T-helper 2 cell treated with Interferon-gamma antibody and Interleukin-4, amounts not matched to agents 100 ng/mL and 5 ng/mL, for 36 hours (primary cell): ENCODE results near the gene CMYA5. TPM values are rescaled to one million over a fixed set of nuclear protein-coding genes. Genes with fewer than 3 reads are reported as not detected.
"Not testable (repeated sequence)": the region's sequence is repeated elsewhere in the genome, so short reads cannot be mapped to it uniquely, and the experiment has no call there.

ENCODE experiments used
- intact Hi-C: fragments of 100-400 bp; cut with micrococcal nuclease; formaldehyde crosslinking; loops from one replicate; pipeline ENCODE4 v1.15.1; 2023
- total RNA-seq: library from RNA; stranded (reverse); gene quantifications from 2 replicates; pipeline ENCODE4 v1.2.3, GENCODE V29; 2022

Gene CMYA5
- total RNA-seq = 0.14 and 0.30 TPM in 2 replicates

GRCh38 chr5:79689541-79690466 lies at the start of gene CMYA5:
TSS of gene CMYA5 (plus strand) at chr5:79689836. CDS start at chr5:79689908, 72 bp downstream.
- intact Hi-C loops = no loop called here

- intact Hi-C loops = no loop called here
Observed at GRCh38 chr5:79640571-79641055, 49.0 kb upstream of the CMYA5 start.

- intact Hi-C loops = no loop called here
Observed at GRCh38 chr5:79641414-79641813, 48.2 kb upstream of the CMYA5 start.

- intact Hi-C loops = no loop called here
Observed at GRCh38 chr5:79642210-79642609, 47.4 kb upstream of the CMYA5 start.

GRCh38 chr5:79653843-79654242 lies 35.8 kb upstream of the CMYA5 start:
- intact Hi-C loops = no loop called here

GRCh38 chr5:79663212-79663611 lies 26.4 kb upstream of the CMYA5 start:
- intact Hi-C loops = no loop called here

GRCh38 chr5:79666758-79667157 lies 22.9 kb upstream of the CMYA5 start:
- intact Hi-C loops = no loop called here

DNA sequence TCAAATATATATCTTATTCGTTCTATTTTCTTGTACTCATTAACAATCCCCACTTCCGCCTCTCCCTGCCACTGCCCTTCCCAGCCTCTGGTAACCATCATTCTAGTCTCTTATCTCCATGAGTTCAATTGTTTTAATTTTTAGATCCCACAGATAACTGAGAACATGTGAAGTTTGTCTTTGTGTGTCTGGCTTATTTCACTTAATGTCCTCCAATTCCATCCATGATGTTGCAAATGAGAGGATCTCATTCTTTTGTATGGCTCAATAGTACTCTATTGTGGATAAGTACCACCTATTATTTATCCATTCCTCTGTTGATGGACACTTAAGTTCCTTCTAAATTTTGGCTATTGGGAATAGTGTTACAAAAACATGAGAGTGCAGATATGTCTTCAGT lies 17.2 kb upstream of the CMYA5 start:
- intact Hi-C loops = no loop called here

GRCh38 chr5:79676354-79676753 lies 13.3 kb upstream of the CMYA5 start:
- intact Hi-C loops = not testable (repeated sequence)

GRCh38 chr5:79682102-79682501 lies 7.5 kb upstream of the CMYA5 start:
- intact Hi-C loops = not testable (repeated sequence)

- intact Hi-C loops = no loop called here
Observed at GRCh38 chr5:79684782-79685181, 4.9 kb upstream of the CMYA5 start.

DNA sequence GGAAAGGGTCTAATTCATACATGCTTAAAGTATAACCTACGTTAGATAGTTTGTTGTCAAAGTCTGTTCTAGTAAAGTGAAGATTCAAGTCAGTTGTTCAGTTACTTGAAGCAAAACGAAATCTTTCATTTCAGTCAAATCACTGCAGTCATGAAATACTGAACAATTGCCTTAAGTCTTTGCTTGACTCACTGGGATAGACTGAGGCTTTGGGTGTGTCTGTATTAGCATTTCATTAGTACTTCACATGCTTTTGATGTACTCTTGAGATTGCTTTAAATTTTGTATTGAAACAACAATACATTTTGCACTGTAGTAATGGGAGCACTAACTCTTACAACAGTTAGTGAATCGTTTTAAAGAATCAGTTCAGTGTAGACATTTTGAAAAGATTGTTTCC lies 4.0 kb upstream of the CMYA5 start:
- intact Hi-C loops = no loop called here

DNA sequence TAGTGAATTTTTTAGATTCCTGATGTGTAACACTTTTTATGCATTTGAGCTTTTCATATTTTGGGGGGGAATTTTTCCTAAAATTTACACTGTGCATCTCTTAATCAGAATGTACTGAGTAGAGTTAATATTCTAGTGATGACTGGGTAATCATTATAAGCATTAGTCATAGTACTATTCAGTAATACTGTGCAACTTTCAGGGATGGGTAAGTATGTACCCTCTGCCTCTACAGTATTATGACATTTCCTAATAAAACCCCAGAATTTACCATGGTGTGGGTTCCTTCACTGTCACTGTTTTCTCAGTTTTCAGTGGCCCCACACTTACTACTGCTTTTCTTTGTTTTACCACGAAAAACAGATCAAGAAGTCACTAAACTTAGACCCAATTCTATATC lies 2.8 kb upstream of the CMYA5 start:
- intact Hi-C loops = no loop called here

DNA sequence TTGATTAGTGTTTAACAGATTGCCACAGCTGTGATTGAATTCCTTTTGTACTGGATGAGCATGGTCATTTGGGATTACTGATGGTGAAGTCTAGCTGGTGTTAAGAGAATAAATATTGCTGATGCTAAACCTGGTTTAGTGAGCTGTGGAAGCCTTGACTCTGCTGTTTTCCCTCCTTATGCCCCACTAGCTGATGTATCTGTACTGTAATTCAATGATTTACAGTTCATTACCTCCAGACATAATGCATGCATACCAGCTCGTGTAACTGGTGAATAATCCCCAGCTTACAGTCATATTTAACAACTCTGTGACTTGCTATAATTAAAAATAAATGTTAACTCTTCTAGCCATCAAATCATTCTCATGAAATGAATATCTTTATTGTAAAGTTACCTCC lies 1.7 kb upstream of the CMYA5 start:
- intact Hi-C loops = no loop called here

- intact Hi-C loops = no loop called here
Observed at GRCh38 chr5:79691007-79691406, 1.4 kb downstream of the CMYA5 start.

- intact Hi-C loops = no loop called here
Observed at GRCh38 chr5:79692596-79692995, 3.0 kb downstream of the CMYA5 start.

DNA sequence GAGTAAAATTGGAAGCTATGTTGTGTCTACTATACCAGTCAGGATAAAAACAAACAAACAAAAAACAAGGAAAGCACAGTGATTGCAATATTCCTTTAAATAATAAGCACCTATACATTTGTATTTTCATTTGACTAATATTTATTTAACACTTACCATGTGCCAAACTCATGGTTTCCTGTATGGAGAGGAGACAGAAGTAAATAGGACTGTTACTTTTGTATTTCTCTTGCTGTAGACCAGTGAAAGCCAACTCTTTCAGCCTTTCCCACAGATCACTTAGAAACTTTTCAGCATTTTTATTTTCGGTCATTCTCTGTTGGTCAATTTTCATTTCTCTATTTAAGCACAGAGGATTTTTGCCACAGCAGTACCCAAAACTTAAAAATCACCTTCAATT lies 4.5 kb downstream of the CMYA5 start:
- intact Hi-C loops = no loop called here

GRCh38 chr5:79694652-79695051 lies 5.0 kb downstream of the CMYA5 start:
- intact Hi-C loops = no loop called here

DNA sequence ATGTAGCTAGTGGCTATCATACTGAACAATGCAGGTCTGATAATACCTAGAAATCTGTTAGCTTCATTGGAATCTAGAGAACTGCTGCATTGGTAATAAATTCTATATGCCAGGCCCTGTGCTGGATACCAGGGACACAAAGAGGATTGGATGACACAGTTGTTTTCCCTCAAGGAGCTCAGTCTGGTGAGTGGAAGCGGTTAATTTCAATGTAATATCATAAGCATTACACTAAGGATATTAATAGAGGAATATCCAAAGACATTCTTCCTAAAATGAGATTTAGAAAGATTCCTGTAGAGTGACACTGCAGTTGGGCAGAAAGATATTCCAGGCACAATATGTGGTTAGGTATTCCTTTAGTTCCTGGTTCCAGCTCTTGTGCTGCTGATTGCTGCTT lies 5.9 kb downstream of the CMYA5 start:
- intact Hi-C loops = no loop called here

DNA sequence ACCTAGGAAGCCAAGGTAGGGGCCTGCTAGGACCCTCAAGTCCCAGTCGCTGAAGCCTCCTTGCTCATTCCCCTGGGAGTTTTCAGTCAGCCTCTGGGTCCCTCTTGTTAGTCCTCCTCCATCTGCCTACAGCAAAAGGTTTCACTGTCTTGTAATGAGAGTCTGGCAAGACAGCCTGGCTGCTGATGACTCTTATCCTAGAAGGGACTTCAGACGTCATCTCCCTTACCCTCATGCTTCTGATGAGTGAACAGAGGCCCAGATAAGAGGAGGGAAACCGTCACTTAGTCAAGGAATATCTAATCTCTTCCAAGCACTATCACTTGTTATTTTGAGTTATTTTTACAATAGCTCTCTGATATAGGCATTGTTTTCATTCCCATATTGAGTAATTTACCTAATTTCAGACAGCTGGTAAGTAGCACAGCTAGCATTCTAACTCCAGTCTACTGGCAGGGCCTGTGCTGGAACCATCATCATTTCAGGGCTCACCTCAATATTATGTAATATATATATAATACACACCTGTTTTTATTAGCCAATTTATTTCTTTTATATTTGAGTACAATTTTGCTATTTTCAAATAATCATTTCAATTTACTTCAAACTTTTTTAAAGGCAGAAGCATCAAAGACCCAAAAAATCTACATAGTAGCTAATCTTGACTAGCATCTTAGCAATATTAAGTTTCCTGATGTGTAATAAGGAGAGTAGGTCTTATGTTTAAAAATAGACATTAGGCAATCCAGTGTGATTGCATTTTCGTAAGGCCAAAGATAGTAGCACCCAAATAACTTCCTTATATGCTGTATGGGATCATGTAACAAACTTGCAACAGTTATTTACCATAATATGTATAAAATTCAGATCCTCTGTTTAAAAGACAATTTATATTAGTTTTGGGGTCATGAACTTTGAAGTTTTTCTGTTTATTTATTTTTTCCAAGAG lies 7.9 kb downstream of the CMYA5 start:
- intact Hi-C loops = no loop called here

DNA sequence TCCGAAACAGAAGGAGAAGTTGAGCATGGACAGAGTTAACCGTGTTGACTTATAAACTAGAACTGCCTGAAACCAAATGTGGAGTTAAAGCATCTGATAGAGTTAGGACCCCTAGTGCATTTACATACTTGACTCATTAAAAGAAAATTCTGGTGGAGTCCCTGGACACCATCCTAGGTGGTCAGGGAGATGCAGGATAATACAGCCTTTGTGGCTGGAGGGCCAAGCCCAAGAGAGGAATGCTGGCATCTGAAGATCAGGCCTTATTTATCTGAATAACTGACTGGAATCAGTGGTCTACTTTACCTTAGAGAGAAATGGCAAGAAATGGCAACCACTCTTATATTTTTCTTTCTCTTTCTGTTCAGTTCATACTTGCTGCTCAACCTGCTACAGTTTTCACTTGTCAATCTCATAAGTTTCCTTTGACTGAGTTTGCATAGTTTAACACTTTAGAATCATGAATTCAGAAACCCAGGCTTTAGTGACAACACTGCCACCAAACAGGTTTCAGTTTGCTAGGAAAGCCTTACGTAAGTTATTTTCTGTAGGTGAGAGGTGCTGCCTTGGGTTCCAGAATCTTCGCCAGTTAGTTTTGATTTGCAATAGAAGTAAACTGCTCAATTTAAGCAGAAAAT lies 10.2 kb downstream of the CMYA5 start:
- intact Hi-C loops = loop anchor here (10.0 kb wide), 1 partner anchor 385 kb away; no protein-coding TSS in a partner anchor
